ENCODE data around the gene PPP4R1. TPM values are rescaled to one million over a fixed set of nuclear protein-coding genes. Genes with fewer than 3 reads are reported as not detected.

Gene PPP4R1
- total and polyA plus RNA-seq, 10 donors: 11.3 to 135 (median 81.8) TPM

DNA sequence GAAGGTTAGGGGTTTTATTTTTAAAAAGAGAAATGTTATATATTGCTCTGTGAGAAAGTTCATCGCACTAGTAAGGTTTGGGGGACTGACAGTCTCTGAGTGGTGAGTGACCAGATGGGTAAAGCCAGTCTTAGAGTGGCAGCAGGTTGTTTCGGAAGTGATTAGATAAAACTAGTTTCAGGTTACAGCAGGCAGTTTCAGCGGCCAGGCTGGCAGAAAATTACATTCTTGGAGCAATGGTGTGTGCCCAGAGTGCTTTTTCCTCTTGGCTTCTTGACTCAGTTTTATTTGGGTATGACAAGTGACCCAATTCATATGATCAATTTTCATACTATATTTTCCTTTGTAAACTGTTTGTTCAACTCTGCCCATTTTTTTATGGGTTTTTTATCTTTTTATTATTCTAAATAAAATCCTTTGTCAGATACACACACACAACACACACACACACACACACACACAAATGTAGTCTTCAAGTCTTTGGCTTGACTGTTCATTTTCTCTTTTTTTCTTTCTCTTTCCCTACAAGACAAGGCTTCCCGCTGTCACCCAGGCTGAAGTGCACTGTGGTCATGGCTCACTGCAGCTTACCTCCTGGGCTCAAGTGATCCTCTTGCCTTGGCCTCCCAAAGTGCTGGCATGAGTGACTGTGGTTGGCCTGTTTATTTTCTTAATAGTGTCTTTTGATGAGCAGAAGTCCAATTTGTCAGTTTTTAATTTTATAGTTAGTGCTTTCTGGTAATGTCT is 108.1 kb downstream of the PPP4R1 start:
- DNase-seq: no peak
- intact Hi-C loops (cut with DNase I; ENCODE audit: low total_unique reads): no loop called here
- peaks cover 0 to 27% (median 22%) of the 10 kb centered on the region in 8 donors for H3K9me3 ChIP-seq
- no peak for TF ChIP-seq POLR2AphosphoS5 (IDR thresholded peaks at IDR 0.05)
- no peak for TF ChIP-seq POLR2A (IDR thresholded peaks at IDR 0.05)
- TF ChIP-seq, protein P1, sequence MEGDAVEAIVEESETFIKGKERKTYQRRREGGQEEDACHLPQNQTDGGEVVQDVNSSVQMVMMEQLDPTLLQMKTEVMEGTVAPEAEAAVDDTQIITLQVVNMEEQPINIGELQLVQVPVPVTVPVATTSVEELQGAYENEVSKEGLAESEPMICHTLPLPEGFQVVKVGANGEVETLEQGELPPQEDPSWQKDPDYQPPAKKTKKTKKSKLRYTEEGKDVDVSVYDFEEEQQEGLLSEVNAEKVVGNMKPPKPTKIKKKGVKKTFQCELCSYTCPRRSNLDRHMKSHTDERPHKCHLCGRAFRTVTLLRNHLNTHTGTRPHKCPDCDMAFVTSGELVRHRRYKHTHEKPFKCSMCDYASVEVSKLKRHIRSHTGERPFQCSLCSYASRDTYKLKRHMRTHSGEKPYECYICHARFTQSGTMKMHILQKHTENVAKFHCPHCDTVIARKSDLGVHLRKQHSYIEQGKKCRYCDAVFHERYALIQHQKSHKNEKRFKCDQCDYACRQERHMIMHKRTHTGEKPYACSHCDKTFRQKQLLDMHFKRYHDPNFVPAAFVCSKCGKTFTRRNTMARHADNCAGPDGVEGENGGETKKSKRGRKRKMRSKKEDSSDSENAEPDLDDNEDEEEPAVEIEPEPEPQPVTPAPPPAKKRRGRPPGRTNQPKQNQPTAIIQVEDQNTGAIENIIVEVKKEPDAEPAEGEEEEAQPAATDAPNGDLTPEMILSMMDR (IDR thresholded peaks at IDR 0.05 in 8 of 11, conservative IDR thresholded peaks at IDR 0.05 in 3 of 11): no peak
- H3K4me1 ChIP-seq: peaks cover 0 to 21% (median 0%) of the 10 kb centered on the region in 6 donors
- no peak overlapping the region for H3K27ac ChIP-seq
- no peaks in the 10 kb centered on the region for H3K27me3 ChIP-seq (replicated peaks in 1 of 7)
- 79 to 90% (median 89%) methylated on average over 4 of the region's 4 CpGs for WGBS, 5 donors
- no peak overlapping the region for H3K4me3 ChIP-seq
- H3K36me3 ChIP-seq: peaks cover 0 to 16% (median 0%) of the 10 kb centered on the region in 6 donors

Small RNA genes within 50 kb of the gene (small RNA-seq; reads per million reads assigned to genes)
- 0 to 0.07 (median 0) reads per million in 4 donors for gene RNU2-27P
- gene RNU6-903P: 0 reads per million in 4 donors

Other genes with a start within 250 kb of the PPP4R1 start
- 10 to 100 TPM; 44.3 to 76.4 (median 54.0) TPM for gene RALBP1, start 139.0 kb downstream of the PPP4R1 start, total RNA-seq
- gene RALBP1, start 139.0 kb downstream of the PPP4R1 start, polyA plus RNA-seq: 10 to 100 TPM; 13.6 to 27.5 (median 17.8) TPM
- gene RAB31, start 93.7 kb upstream of the PPP4R1 start, total RNA-seq: 100 to 1,000 TPM in 1 of 7 donors, 10 to 100 TPM in 6; 51.7 to 112 (median 83.1) TPM
- 10 to 100 TPM; 12.3 to 22.9 (median 15.6) TPM for gene RAB31, start 93.7 kb upstream of the PPP4R1 start, polyA plus RNA-seq

All from spleen (tissue), 11 donors.